Left hindlimb (tissue), 1 donor: ENCODE measurements around the gene WDSUB1.

Experiments
- DNase-seq: peaks from one replicate; pipeline ENCODE4 v3.0.0-alpha.2; 2018

Gene WDSUB1

GRCh38 chr2:159224061-159224813 lies 62.3 kb downstream of the WDSUB1 start:
- no peak for DNase-seq

GRCh38 chr2:159219394-159219998 lies 67.0 kb downstream of the WDSUB1 start:
- no peak for DNase-seq

- no peak for DNase-seq
These were observed 68.1 kb downstream of the WDSUB1 start for GRCh38 chr2:159218389-159218788.

GRCh38 chr2:159217676-159218075 lies 68.8 kb downstream of the WDSUB1 start:
- DNase-seq, result no peak

GRCh38 chr2:159215116-159215515 lies 71.4 kb downstream of the WDSUB1 start:
- no peak for DNase-seq

GRCh38 chr2:159214325-159214865 lies 72.1 kb downstream of the WDSUB1 start:
- no peak for DNase-seq

GRCh38 chr2:159213296-159213695 lies 73.2 kb downstream of the WDSUB1 start:
- DNase-seq, result no peak

GRCh38 chr2:159211447-159212396 lies 74.8 kb downstream of the WDSUB1 start:
- DNase-seq, result no peak

- DNase-seq, result no peak
These were observed 76.9 kb downstream of the WDSUB1 start for GRCh38 chr2:159209341-159210306.

GRCh38 chr2:159208438-159208837 lies 78.1 kb downstream of the WDSUB1 start:
- DNase-seq, result no peak

- no peak for DNase-seq
These were observed 79.6 kb downstream of the WDSUB1 start for GRCh38 chr2:159206736-159207380.

GRCh38 chr2:159204381-159205144 lies 81.9 kb downstream of the WDSUB1 start:
- DNase-seq, result no peak

GRCh38 chr2:159202568-159203071 lies 83.9 kb downstream of the WDSUB1 start:
- DNase-seq, result peak; percentile 67

- DNase-seq, result no peak
These were observed 85.0 kb downstream of the WDSUB1 start for GRCh38 chr2:159201360-159202063.

GRCh38 chr2:159200498-159200897 lies 86.0 kb downstream of the WDSUB1 start:
- no peak for DNase-seq

GRCh38 chr2:159199761-159200465 lies 86.6 kb downstream of the WDSUB1 start:
- no peak for DNase-seq

GRCh38 chr2:159199236-159199635 lies 87.3 kb downstream of the WDSUB1 start:
- DNase-seq, result no peak

- no peak for DNase-seq
These were observed 90.0 kb downstream of the WDSUB1 start for GRCh38 chr2:159196393-159196925.

- no peak for DNase-seq
These were observed 90.8 kb downstream of the WDSUB1 start for GRCh38 chr2:159195697-159196096.
